ENCODE results near the gene DNASE1L2. TPM values are rescaled to one million over a fixed set of nuclear protein-coding genes. Genes with fewer than 3 reads are reported as not detected.

The DNASE1L2 gene
- total and polyA plus RNA-seq, 11 donors: 0.12 to 0.51 (median 0.34) TPM; not detected in 2

DNA sequence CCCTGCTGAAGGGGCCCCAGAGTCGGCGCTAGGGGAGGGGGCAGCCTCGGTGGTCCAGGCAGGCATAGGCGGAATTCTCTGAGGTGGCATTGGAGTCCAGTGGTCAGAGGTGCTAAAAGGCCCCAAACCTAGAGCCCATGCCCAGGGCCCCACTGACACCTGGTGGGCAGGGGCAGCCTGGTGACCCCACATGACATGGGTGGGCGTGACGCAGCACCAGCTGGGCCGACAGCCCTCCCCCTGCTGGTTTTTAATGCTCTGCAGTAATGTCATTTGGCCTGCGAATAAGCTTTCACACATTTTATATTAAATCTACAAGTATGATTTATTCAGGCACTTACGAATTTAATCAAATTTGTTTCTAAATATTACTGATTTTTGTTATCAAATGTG is 33.8 kb downstream of the DNASE1L2 start:
- Histone ChIP-seq H3K4me3 (no peak overlapping the region), H3K36me3 (peaks cover 0 to 9% (median 0%) of the 10 kb centered on the region in 9 donors), H3K4me1 (peaks cover 4 to 44% (median 24%) of the 10 kb centered on the region in 12 donors), H3K27me3 (no peaks in the 10 kb centered on the region), H3K27ac (no peak overlapping the region), H3K9me3 (no peaks in the 10 kb centered on the region)
- 89 to 91% (median 91%) methylated on average over 9 of the region's 9 CpGs for WGBS, 4 donors
- intact Hi-C loops (cut with DNase I): loop anchor here in 2 of 10 donors (10.0 kb wide), 2 partner anchors 55 to 235 kb away; no protein-coding TSS in a partner anchor
- DNase-seq: no peak
- TF ChIP-seq POLR2A (IDR thresholded peaks at IDR 0.05): no peak
- TF ChIP-seq CTCF (IDR thresholded peaks at IDR 0.05): no peak
- no peak for ATAC-seq

DNA sequence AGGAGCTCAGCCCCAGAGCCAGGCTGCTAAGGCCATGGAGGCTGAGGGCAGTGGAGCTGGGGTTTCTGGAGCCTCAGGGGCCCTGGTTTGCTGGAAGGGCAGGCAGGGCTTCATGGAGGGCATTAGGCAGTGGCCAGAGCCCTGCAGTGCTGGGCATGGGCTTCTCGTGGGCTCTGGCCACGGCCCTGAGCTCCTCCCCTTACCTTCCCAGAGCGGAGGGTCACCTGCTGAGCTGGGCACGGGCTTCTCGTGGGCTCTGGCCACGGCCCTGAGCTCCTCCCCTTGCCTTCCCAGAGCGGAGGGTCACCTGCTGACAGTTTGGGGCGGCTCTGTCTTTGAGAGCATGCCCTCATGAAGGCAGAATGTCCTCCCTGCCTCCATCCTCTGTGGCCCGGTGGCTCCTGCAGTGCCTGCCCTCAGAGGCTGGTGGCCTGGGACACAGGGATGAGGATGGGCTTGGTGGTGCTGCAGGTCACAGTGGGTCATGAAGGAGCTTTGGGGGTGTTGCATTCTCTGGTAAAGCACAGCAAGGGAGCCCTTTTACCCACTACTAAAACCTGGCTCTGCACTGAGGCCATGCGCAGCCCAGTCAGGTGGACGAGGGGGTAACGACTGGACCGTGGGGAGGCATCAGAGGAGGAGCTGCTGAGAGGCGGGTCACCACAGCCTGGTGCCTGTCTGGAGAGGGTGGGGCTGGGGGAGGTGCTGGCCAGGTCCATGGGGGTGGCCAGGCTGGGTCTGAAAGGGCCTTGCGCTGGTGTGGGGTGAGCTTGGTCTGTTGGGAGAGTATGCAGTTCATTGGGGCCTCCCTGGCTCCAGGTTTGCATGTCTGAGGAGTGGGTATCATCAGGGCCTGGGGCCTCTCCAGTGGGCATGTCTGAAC is 34.6 kb downstream of the DNASE1L2 start:
- intact Hi-C loops (cut with DNase I): loop anchor here in 2 of 10 donors (10.0 kb wide), 2 partner anchors 54 to 234 kb away; no protein-coding TSS in a partner anchor
- H3K4me1 ChIP-seq: peaks cover 4 to 37% (median 22%) of the 10 kb centered on the region in 12 donors

DNA sequence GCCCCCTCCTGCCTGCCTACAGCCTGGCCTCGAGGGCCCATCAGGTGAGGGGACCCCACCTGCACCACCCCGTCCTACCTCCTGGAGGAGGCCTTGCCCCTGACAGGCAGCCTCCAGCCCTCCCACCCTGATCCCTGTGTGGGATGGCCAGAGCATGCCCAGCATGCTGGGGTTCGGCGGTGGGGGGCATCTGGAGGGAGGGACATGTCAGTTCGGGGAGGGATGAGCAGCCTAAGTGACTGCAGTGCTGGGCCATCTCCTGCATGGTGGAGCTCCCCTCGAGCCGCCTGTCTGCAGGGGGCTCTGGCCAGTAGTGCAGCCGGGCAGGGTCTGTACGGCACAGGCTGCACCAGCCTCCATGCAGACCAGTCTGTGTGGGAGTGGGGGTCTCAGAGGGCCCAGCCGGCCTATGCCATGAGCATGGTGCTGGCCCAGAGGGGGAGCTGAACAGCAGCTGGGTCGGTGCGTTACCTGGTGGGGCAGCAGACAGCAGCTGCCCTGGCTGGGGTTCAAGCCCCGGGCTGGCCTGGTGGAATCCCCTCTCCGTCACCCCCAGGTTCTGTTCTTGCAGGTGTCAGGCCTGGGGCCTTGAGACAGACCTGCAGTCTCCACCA is 35.7 kb downstream of the DNASE1L2 start:
- Histone ChIP-seq H3K36me3 (peaks cover 0 to 9% (median 0%) of the 10 kb centered on the region in 9 donors), H3K9me3 (no peaks in the 10 kb centered on the region), H3K4me1 (peaks cover 4 to 25% (median 15%) of the 10 kb centered on the region in 12 donors), H3K27me3 (no peaks in the 10 kb centered on the region), H3K4me3 (no peak overlapping the region), H3K27ac (no peak overlapping the region)
- DNase-seq: no peak
- ATAC-seq: no peak
- intact Hi-C loops (cut with DNase I): loop anchor here in 2 of 10 donors (10.0 kb wide), 2 partner anchors 53 to 233 kb away; no protein-coding TSS in a partner anchor
- TF ChIP-seq CTCF (IDR thresholded peaks at IDR 0.05) (no peak), POLR2A (IDR thresholded peaks at IDR 0.05) (no peak)
- 91 to 95% (median 93%) methylated on average over 9 to 14 of the region's 14 CpGs for WGBS, 4 donors

More for the DNA sequence above, 34.6 kb downstream of the DNASE1L2 start:
- no peak for ATAC-seq
- DNase-seq: no peak
- Histone ChIP-seq H3K4me3 (no peak overlapping the region), H3K9me3 (no peaks in the 10 kb centered on the region), H3K27me3 (no peaks in the 10 kb centered on the region), H3K27ac (no peak overlapping the region), H3K36me3 (peaks cover 0 to 4% (median 0%) of the 10 kb centered on the region in 9 donors)
- TF ChIP-seq POLR2A (IDR thresholded peaks at IDR 0.05) (no peak), CTCF (IDR thresholded peaks at IDR 0.05) (no peak)
- WGBS, 4 donors: 83 to 89% (median 86%) methylated on average over 12 to 15 of the region's 15 CpGs

DNA sequence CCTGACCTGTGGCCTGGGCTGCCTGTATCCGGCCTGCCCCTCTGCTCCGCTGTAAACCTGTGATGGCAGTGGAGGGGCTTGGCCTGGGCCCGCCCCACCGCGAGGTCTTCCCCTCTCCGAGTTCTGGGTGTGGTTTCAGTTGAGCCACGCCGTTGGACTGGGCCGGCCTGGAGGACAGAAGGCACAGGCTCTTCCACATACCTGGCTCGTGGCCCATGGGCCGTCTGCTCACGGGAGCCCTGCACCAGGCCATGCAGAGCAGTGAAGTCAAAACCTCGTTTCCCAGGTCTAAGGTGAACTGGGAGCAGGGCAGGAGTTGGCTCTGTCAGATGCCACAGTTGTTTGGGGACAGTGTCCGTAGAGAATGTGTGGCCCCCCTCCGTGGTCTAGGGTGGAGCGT is 37.2 kb downstream of the DNASE1L2 start:
- ATAC-seq: peak in 1 of 4 donors; percentile 14
- TF ChIP-seq CTCF (IDR thresholded peaks at IDR 0.05) (no peak), POLR2A (IDR thresholded peaks at IDR 0.05) (no peak)
- Histone ChIP-seq H3K4me3 (no peak overlapping the region), H3K4me1 (peaks cover 3 to 24% (median 13%) of the 10 kb centered on the region in 12 donors), H3K36me3 (peaks cover 0 to 16% (median 0%) of the 10 kb centered on the region in 9 donors), H3K27me3 (no peaks in the 10 kb centered on the region), H3K9me3 (no peaks in the 10 kb centered on the region), H3K27ac (no peak overlapping the region)
- WGBS, 4 donors: 83 to 86% (median 84%) methylated on average over 11 to 16 of the region's 16 CpGs
- DNase-seq: no peak
- intact Hi-C loops (cut with DNase I): loop anchor here in 2 of 10 donors (10.0 kb wide), 2 partner anchors 51 to 231 kb away; no protein-coding TSS in a partner anchor
